ENCODE data around the gene CD47.

Gene CD47

DNA sequence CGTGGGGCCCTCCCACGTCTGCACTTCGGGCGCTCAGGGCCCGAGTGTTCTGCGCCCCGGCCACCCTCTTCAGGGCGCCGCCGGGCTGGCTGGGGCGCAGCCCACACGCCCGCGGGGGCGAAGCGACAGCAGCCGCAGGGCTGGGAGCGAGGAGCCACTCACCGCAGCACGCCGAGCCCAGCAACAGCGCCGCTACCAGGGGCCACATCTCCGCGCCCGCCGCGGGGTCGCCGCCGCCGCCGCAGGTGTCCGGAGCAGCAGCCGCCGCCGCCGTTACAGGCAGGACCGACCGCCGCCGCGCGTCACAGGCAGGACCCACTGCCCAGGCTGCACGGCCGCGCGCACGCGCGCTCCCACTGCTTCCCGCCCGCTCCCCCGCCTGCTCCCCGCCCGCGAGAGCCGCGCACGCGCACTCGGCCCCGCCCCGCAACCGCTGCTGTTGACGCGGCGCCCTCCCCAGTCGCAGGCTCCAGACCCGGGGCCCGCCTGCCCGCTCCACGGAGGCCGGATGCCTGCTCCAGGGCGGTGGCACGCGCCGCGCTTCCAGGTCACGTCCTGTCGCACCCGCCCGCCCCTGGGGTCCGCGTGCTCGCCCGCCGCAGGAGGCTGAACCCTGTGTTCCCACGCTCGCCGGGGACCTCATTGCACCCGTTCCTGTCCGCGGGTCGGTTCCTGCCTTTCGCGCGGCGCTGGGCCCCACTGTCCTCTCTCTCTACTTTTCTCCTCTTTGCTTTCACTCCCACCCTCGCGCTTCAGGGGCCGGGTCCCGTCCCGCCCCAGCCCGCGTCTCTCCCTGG lies at the start of gene CD47:
Gene CD47 (minus strand): TSS at position 331 of the 797 bp plus-strand sequence. CDS start 123 bp downstream, at position 208.
- TF ChIP-seq, protein P1, sequence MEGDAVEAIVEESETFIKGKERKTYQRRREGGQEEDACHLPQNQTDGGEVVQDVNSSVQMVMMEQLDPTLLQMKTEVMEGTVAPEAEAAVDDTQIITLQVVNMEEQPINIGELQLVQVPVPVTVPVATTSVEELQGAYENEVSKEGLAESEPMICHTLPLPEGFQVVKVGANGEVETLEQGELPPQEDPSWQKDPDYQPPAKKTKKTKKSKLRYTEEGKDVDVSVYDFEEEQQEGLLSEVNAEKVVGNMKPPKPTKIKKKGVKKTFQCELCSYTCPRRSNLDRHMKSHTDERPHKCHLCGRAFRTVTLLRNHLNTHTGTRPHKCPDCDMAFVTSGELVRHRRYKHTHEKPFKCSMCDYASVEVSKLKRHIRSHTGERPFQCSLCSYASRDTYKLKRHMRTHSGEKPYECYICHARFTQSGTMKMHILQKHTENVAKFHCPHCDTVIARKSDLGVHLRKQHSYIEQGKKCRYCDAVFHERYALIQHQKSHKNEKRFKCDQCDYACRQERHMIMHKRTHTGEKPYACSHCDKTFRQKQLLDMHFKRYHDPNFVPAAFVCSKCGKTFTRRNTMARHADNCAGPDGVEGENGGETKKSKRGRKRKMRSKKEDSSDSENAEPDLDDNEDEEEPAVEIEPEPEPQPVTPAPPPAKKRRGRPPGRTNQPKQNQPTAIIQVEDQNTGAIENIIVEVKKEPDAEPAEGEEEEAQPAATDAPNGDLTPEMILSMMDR (IDR thresholded peaks at IDR 0.05; ENCODE audit: low read depth, low read length) = no peak
- TF ChIP-seq EZH2phosphoT487 (IDR thresholded peaks at IDR 0.05; ENCODE audit: low read depth) = no peak
- Histone ChIP-seq H3K4me1 (ENCODE audit: low read length) (peaks cover 24% of the 10 kb centered on the region), H3K9ac (ENCODE audit: low read length) (peak within 1 kb of the TSS; percentile 94), H4K20me1 (ENCODE audit: insufficient read depth, low read length) (peaks cover 27% of the 10 kb centered on the region), H3K36me3 (replicated peaks; ENCODE audit: low read depth, low read length) (peaks cover 21% of the 10 kb centered on the region), H3K79me2 (ENCODE audit: low read length) (peaks cover 48% of the 10 kb centered on the region), H2AFZ (ENCODE audit: low read depth, low read length) (peak within 1 kb of the TSS; percentile 61), H3K27ac (ENCODE audit: low read length) (peak within 1 kb of the TSS; percentile 68), H3K9me3 (ENCODE audit: insufficient read depth, low read length) (no peaks in the 10 kb centered on the region), H3K4me2 (ENCODE audit: low read length) (peak within 1 kb of the TSS; percentile 91), H3K4me3 (ENCODE audit: low read length) (peak within 1 kb of the TSS; percentile 98), H3K27me3 (ENCODE audit: low read depth, low read length) (peaks cover 9% of the 10 kb centered on the region)

DNA sequence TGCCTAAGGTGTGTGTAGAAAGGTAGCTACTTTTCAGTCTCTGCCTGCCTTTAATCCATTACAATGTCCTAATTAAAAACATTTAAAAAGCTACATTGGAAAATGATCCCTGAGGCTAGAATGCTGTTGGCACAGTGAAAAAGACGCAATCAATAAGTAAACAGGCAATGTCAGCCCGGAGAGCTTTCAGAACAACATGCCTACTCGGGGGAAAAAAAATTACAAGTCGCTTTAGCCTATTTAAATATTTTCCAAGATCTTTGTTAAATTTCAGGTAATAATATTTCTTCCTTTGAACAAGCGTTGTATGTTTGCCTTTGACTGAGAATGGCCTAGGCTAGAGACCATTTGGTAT lies 46.6 kb upstream of the CD47 start:
- Histone ChIP-seq H3K9me3 (ENCODE audit: insufficient read depth, low read length) (no peaks in the 10 kb centered on the region), H3K4me2 (ENCODE audit: low read length) (no peak overlapping the region), H3K36me3 (replicated peaks; ENCODE audit: low read depth, low read length) (peaks cover 19% of the 10 kb centered on the region), H3K4me1 (ENCODE audit: low read length) (peaks cover 48% of the 10 kb centered on the region), H3K27me3 (ENCODE audit: low read depth, low read length) (no peaks in the 10 kb centered on the region), H3K27ac (ENCODE audit: low read length) (no peak overlapping the region), H3K4me3 (ENCODE audit: low read length) (no peak overlapping the region), H3K79me2 (ENCODE audit: low read length) (0 out of 2 replicates have a peak, but pooled peaks cover 2% of the 10 kb centered on the region), H3K9ac (ENCODE audit: low read length) (no peak overlapping the region), H4K20me1 (ENCODE audit: insufficient read depth, low read length) (peaks cover 5% of the 10 kb centered on the region), H2AFZ (ENCODE audit: low read depth, low read length) (no peak overlapping the region)
- TF ChIP-seq, protein P1 (IDR thresholded peaks at IDR 0.05; ENCODE audit: low read depth, low read length) = no peak
- TF ChIP-seq EZH2phosphoT487 (IDR thresholded peaks at IDR 0.05; ENCODE audit: low read depth) = no peak

DNA sequence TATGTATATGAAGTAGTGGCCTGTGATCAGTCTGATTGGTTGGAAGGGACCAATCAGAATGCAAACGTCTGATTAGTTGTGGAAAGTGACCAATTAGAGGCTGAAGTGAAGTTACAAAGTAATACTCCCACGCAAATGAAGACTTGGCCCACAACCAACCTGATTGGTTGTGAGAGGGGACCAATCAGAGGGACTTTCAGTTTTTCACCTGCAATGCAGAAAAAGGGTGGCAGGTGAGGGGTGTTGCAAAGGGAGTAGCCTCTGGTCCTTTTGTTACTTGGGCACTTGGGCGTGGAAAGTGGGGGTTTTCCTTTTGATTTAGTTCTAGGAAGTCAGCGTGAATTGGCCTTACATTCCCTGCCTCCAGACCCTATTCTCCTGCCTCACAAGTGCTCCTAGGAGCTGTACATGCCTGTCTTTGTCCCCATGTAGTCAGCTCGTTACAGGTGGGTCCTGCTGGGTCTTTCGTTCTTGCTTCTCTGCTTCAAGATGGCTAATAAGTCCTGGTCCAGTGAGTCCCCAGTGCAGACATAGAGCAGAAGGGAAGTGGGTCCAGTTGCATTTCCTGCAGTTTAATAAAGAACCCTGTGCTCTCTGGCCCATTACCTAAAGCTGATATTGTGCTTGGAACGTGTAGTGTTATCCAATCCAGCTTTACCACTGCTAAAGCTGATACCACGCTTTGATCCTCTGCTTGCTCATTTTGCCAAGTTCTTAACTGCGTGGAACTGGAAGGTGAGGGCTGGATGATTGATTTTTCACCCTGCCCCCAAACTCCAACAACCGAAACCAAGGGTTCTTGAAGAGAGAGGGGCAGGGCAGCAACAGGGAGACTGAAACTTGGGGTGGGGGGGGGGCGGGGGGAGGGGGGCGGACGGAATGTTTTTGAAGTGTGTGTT lies 46.0 kb upstream of the CD47 start:
- H2AFZ ChIP-seq (ENCODE audit: low read depth, low read length) = no peak overlapping the region
- peak overlapping the region; percentile 30; the same call in 1 of the 2 replicates for H3K4me2 ChIP-seq (ENCODE audit: low read length)

More for the DNA sequence above, 46.0 kb upstream of the CD47 start:
- H4K20me1 ChIP-seq (ENCODE audit: insufficient read depth, low read length) = peaks cover 5% of the 10 kb centered on the region
- no peak overlapping the region for H3K27ac ChIP-seq (ENCODE audit: low read length)
- H3K4me1 ChIP-seq (ENCODE audit: low read length) = peaks cover 54% of the 10 kb centered on the region
- no peaks in the 10 kb centered on the region for H3K9me3 ChIP-seq (ENCODE audit: insufficient read depth, low read length)
- no peak overlapping the region for H3K9ac ChIP-seq (ENCODE audit: low read length)
- peaks cover 19% of the 10 kb centered on the region for H3K36me3 ChIP-seq (replicated peaks; ENCODE audit: low read depth, low read length)
- H3K4me3 ChIP-seq (ENCODE audit: low read length) = no peak overlapping the region
- no peaks in the 10 kb centered on the region for H3K27me3 ChIP-seq (ENCODE audit: low read depth, low read length)
- TF ChIP-seq, protein P1 (IDR thresholded peaks at IDR 0.05; ENCODE audit: low read depth, low read length) = no peak
- no peak for TF ChIP-seq EZH2phosphoT487 (IDR thresholded peaks at IDR 0.05; ENCODE audit: low read depth)
- 0 out of 2 replicates have a peak, but pooled peaks cover 7% of the 10 kb centered on the region for H3K79me2 ChIP-seq (ENCODE audit: low read length)

Measured in OCI-LY3 (cell line).